Kasumi-1 (cell line): ENCODE results near the gene NCEH1.
"Not testable (repeated sequence)": the region's sequence is repeated elsewhere in the genome, so short reads cannot be mapped to it uniquely, and the experiment has no call there.

Source experiments
- DNase-seq, 2 experiments: peaks; one replicate each; lab custom pipeline; 2025; lab: John Stamatoyannopoulos, UW

The NCEH1 gene, protein sequence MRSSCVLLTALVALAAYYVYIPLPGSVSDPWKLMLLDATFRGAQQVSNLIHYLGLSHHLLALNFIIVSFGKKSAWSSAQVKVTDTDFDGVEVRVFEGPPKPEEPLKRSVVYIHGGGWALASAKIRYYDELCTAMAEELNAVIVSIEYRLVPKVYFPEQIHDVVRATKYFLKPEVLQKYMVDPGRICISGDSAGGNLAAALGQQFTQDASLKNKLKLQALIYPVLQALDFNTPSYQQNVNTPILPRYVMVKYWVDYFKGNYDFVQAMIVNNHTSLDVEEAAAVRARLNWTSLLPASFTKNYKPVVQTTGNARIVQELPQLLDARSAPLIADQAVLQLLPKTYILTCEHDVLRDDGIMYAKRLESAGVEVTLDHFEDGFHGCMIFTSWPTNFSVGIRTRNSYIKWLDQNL

DNA sequence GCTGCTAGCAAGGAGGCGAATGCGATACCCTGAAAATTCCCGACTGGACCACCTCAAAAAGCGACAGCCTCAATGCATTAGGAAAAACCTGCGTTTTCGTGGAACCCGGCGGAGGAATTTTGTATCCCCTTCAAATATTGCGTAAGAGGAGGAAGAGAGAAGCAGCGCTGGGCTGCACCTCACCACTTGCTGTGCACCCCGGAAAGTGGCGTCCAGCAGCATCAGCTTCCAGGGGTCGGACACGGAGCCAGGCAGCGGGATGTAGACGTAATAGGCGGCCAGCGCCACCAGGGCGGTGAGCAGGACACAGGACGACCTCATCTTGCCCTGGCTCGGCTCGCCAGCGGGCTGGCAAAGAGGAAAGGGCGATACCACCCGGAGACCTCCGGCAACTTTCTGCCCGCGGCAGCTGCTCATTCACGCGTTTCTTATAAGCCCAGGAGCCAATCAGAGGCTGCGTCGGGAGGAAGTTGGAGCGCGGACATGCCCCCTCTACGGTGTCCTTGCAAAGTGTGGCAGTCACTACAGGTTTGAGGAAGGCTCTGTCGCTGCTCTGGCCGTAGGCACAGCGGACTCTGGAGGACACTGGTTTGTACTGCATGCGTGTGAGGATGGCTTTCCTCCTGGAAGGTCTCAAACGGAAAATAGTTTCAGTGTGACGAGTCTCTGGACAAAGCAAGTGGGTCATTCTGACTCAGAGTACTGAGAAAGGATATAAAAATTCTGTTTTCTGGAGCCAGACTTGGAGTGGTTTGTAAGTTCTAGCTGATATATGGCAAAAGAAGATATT, at the start of gene NCEH1:
Gene NCEH1 (minus strand): TSS at position 404 of the 790 bp plus-strand sequence. CDS start 83 bp downstream, at position 321.
- peak; percentile 99 for DNase-seq

DNA sequence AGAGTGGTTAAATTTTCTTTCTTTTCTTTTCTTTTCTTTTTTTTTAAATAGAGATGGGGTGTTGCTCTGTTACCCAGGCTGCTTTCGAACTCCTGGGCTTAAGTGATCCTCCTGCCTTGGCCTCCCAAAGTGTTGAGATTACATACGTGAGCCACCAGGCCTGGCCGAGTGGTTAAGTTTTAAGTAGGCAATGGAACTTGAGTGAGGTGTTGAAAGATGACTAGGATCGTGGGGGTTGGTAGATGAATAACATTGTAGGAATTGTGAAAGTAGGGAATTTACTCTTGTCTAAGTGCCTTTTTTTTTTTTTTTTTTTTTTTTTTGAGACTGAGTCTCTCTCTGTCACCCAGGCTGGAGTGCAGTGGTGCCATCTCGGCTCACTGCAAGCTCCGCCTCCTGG, 49.5 kb upstream of the NCEH1 start:
- not testable (repeated sequence) for DNase-seq

DNA sequence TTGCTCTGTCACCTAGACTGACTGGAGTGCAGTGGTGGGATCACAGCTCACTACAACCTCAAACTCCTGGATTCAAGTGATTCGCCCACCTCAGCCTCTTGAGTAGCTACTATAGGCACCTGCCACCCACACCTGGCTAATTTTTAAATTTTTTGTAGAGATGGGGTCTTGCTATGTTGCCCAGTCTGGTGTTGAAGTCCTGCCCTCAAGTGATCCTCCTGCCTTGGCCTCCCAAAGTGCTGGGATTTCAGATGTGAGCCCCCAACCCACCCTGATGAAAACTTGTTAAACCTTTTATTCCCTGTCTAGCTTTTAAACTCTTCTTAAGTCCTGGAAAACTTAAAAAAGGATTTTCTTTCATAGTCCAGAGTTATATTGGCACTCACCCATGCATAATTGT, 42.3 kb upstream of the NCEH1 start:
- DNase-seq, result no peak

DNA sequence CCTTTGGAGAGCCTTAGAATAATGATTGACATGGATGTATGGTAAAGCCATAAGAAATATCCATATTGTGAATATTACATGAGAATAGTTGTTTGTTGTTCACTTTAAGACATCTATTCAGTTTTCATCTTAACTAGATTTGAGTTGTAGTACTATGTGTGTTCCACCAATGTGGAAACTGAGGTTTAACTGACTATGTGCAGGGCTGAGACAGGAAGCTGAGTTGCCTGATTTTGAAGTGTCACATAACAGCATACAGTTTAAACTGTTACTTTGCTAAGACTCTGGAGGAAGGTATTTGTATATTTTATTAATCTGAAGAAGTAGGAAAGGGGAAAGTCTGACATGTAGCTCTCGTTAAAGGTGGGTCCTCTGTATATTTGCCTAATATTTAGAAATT, 41.8 kb upstream of the NCEH1 start:
- no peak for DNase-seq

- DNase-seq, result peak; percentile 80 to 84
Measured at GRCh38 chr3:172751175-172751704, 40.4 kb upstream of the NCEH1 start.

- peak; percentile 99 for DNase-seq
Measured at GRCh38 chr3:172750368-172751174, 39.7 kb upstream of the NCEH1 start, which contains the start of gene ECT2. ECT2 (plus strand) TSS chr3:172750726; CDS start chr3:172754531, 3,805 bp downstream.

- no peak for DNase-seq
Measured at GRCh38 chr3:172750069-172750367, 39.2 kb upstream of the NCEH1 start.

DNA sequence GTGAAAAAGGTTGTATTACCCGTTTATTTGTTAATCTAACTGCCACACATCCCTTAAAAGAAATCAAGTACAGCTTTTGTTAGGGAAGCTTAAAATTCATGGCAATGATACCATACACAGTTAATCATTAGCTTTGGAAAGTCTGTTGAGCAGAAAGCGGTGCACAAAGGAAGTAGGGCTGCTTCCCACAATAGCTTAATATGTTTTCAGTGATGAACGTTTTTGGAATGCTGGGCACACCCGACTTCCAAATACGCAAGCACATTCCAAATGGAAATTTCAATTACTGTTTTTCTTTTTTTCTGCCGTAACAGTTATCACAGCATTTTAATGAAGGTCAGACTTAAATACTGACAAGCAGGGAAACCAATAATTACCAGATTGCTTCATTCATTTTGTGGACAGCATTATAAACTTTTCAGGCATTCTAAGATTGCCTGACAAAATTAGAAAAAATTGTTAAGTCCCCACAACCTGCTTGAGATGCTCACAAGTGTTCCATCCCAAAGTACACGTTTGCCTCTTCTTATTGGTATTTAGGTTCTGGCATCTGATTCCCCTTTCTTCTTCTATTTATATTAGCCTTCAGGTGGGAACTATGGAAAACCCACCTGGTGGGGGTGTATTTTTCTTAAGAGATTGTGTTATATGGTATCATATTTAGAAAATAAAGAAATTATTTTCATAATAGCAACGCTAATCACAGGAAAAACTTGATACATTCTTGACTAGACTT, 38.5 kb upstream of the NCEH1 start:
- no peak for DNase-seq

DNA sequence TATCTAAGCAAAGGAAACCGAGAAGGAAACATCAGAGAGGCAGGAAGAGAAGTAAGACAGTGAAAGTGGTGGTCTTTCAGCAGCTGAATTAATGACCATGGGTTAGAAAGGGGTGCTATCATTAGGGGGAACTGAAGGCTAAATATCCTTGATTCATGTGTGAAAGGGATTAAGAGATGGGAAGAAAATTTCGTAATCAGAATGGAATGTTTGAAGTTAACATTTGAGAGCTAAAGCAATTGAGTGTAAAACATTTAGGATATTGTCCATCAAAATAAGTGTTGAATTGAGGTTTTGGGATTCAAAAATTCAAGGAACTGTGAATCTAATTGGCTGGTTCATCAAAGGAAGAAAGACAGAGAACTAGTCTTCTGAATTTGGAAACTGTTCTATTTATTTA, 35.6 kb upstream of the NCEH1 start:
- no peak for DNase-seq

DNA sequence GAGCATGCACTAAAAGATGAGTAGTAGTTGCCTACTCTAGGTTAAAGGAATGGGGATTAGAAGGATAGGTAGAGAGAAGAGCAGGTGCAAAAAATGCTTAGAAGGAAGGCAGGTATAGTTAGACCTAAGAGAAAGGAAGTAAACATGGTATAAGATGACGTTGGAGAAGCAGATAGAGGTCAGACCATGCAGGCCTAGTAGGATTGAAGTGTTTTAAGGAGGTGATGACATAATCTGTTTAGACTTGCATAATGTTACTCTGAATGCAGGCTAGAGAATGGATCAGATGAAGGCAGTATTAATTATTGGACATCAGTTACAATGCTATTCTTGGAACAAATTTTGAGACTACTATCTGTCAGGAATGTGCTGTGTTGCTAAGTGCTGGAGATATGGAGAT, 28.6 kb upstream of the NCEH1 start:
- DNase-seq, result no peak

- no peak for DNase-seq
Measured at GRCh38 chr3:172735014-172735413, 24.1 kb upstream of the NCEH1 start.

DNA sequence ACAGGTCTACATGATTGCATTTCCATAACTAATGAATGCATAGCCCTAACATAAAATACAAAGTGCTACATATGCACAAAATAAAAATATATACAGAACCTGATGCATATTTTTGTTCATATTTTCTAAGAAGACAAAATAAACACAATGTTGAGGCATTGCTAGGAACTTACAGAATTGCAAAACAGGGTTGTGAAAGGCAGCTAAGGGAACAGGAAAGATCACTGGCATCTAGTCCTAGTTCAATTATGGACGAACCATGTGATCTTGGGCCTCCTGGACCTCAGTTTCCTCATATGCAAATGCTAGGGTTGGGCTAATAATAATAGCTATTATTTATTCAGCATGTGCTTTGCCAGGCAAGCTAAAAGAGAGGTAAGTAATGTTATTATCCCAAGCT, 15.5 kb upstream of the NCEH1 start:
- DNase-seq, result no peak

- DNase-seq, result not testable (repeated sequence)
Measured at GRCh38 chr3:172722536-172723040, 11.7 kb upstream of the NCEH1 start.

DNA sequence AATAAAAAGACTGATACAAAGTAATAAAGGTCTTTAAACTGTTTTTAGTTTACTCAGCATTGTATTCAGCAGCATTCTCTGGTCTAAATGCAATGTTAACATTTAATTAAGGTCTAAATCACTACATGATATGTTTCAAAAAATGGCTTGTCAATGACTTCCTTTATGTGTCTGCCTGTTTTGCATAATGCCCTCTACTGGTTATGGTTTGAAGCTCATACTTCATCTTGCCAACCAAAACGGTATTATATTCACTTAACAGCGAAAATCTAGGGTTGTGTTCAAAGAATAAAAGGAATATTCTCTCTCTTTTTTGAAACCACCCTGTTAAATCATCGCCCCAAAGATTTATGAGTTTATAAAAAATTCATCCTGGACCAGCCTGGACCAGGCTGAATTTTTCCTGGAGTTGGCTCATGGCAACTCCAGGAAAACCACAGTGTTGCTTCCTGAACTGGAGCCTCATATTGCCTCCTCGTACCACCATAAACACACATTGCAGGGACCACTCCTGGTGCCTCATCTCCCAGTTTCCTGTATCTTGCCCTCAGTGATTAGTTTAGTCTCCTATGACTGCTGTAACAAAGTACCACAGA, 6.7 kb upstream of the NCEH1 start:
- peak; percentile 36 to 70 for DNase-seq

GRCh38 chr3:172716476-172716875, 5.6 kb upstream of the NCEH1 start:
- peak; percentile 68 to 85 for DNase-seq

DNA sequence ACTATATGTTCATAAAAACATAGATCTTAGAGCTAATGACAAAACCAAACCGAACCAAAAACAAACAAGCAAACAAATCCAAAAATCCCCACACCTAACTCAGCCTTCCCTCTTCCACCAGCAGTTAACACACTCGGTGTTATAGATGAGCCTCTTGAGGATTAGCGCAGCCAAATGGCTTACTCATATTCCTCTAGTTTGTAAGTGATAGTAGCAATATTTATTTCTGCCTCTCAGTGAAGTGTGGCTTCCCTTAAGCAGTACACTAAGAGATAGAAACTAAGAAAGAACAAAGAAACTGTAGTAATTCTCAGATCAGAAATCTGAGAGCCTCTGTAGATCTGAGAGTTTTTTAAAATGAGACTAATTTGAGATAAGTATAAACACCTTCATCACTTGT, 2.4 kb upstream of the NCEH1 start:
- DNase-seq, result no peak

DNA sequence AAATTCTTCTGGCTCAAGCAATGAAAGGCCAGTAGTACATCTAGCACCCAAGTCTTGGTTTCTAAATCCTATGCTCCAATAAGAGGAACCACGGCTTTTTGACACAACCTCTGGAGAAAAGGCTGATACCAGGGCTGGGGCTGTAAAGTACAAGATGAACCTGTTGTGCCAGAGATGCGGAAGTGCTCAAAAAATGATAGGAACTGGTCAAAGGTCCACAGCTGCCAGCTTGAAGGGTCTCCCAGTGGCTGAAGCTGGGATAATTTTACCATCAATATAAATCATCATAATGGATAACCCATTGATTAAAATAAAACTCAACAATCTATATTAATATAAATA, 558 bp upstream of the NCEH1 start:
- peak; percentile 83 for DNase-seq

- peak; percentile 13 to 24 for DNase-seq
Measured at GRCh38 chr3:172709774-172710663, 848 bp downstream of the NCEH1 start.

- DNase-seq, result no peak
Measured at GRCh38 chr3:172708921-172709773, 1.7 kb downstream of the NCEH1 start.
